GM12891 (cell line): ENCODE data around the gene HDAC11.

Source experiments
- PAX5 ChIP-seq: IDR thresholded peaks from 2 replicates; pipeline ENCODE4 v1.6.1; 2011; ENCODE audit warnings: low read length, moderate library complexity, mild to moderate bottlenecking; ENCODE audit not compliant: insufficient read depth, severe bottlenecking
- POLR2A ChIP-seq: IDR thresholded peaks from 2 replicates; pipeline ENCODE4 v1.6.1; 2011; ENCODE audit warnings: low read depth, low read length, control low read depth
- POLR2AphosphoS5 ChIP-seq: IDR thresholded peaks from 2 replicates; pipeline ENCODE4 v1.6.1; 2011; ENCODE audit warnings: low read depth, low read length, control low read depth
- POU2F2 ChIP-seq: IDR thresholded peaks from 2 replicates; pipeline ENCODE4 v1.6.1; 2011; ENCODE audit warnings: low read depth, mild to moderate bottlenecking, control low read depth, low read length, moderate library complexity
- SPI1 ChIP-seq: IDR thresholded peaks from 2 replicates; pipeline ENCODE4 v1.6.1; 2011; ENCODE audit warnings: low read depth, low read length, control low read depth
- TAF1 ChIP-seq: IDR thresholded peaks from 2 replicates; pipeline ENCODE4 v1.6.1; 2011; ENCODE audit warnings: low read depth, low read length, control low read depth

DNA sequence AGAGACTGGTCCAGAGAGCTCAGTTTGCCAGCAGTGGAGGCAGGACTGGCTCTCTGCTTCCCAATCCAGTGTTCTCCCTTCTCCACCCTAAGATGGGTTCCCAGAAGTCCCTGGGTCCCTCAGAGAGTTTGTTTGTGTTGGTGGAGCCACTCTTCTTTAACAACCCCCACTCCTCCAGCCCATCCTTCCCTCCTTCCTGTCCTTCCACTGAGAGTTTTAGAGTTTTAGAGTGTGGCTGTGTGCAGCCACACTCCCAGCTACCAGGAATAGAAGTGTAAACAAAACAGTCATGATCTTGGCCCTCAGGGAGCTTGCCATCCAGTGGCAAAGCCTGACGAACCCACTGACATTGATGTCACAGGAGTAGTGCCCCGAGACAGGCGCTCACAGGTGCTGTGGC, 56.3 kb downstream of the HDAC11 start:
- TF ChIP-seq POLR2A (no peak), TAF1 (no peak), POLR2AphosphoS5 (no peak), SPI1 (no peak), POU2F2 (no peak), PAX5 (no peak)
